Right kidney (tissue), 1 donor: ENCODE data around the gene NFATC3.
"Not testable (repeated sequence)": the region's sequence is repeated elsewhere in the genome, so short reads cannot be mapped to it uniquely, and the experiment has no call there.

Source experiments
- DNase-seq: peaks from one replicate; pipeline ENCODE4 v3.0.0-alpha.2; 2016

The NFATC3 gene

GRCh38 chr16:68088130-68088972 is 3.2 kb downstream of the NFATC3 start:
- DNase-seq, result no peak

GRCh38 chr16:68089067-68089466 is 3.9 kb downstream of the NFATC3 start:
- DNase-seq, result no peak

DNA sequence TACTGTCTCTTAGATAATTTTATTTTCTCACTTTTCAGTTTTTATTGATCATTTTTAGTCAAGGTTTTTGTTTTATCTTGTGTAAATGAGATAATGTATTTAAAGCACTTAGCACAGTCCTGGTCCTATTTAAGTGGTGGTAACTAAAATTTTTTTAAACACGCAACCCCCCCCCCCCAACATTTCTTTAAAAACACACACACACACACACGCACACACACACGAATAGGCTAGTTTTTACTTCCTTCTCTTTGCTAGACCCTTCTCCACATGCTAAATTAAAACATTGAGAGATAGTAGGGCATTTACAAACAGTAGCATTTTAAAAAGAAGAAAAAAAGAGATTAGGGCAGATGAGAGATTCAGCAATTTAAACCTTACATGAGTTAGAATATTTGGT is 5.0 kb downstream of the NFATC3 start:
- DNase-seq, result no peak

GRCh38 chr16:68090533-68090932 is 5.4 kb downstream of the NFATC3 start:
- no peak for DNase-seq

DNA sequence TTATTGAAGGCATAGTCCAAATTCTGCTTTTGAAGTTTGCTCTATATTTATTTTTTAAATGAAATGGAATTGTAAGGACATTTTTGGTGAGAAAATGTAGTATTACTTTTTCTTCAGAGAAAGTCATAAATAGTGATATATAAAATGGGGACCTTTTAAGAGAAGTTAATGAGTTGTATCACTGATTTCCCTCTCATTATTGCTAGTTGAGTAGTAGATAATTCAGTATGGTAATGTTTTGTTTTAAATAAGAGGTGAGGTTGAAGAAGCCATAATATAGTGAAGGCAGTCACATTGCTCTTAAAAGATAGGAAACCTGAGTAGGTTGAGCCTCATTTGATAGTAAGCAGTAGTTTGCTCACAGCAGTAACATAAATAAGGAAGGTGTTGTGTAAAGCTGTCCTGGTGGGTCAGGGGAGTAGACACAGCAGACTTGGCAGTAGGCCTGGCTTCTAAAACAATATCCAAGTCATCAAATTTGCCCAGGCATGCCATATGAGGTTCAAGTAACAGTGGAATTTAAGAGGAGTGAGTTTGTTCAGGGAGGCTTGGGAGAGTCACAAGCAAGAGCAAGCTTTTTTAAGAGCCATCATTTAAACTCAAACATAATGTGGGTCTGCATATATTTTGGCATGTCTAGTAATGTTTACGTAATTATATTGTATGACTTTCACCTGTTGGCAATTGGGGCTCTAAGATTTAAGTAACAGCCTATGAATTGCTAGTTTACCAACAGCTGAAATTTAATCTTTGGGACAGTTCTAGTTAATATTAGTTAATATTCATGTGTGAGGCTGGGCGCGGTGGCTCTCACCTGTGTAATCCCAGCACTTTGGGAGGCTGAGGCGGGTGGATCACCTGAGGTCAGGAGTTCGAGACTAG is 6.5 kb downstream of the NFATC3 start:
- no peak for DNase-seq

DNA sequence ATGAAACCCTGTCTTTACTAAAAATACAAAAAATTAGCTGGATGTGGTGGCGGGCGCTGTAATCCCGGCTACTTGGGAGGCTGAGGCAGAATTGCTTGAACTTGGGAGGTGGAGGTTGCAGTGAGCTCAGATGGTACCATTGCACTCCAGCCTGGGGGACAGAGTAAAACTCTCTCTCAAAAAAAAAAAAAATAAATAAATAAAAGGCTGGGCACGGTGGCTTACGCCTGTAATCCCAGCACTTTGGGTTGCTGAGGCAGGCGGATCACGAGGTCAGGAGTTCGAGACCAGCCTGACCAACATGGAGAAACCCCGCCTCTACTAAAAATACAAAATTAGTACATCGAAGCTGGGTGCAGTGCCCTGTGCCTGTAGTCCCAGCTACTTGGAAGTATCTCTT is 7.1 kb downstream of the NFATC3 start:
- DNase-seq, result not testable (repeated sequence)

- no peak for DNase-seq
Measured at GRCh38 chr16:68093816-68094613, 8.8 kb downstream of the NFATC3 start.

- DNase-seq, result no peak
Measured at GRCh38 chr16:68094614-68094934, 9.4 kb downstream of the NFATC3 start.

DNA sequence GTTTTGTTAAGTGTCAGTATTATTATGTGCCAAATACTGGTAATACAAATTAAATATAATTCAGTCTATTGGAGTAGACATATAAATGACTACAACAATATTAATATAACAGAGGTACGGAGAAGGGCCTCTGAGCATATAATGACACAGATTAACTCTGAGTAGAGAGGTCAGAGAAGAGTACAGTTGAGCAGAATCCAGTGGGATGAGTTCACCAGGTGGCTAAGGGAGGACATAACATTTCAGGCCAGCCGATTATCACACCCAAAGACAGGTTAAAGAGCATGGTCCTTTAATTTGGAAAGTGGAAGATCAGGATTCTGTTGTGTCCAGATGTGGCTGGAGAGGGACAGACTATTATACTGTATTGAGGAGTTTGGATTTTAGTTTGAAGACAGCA is 11.3 kb downstream of the NFATC3 start:
- no peak for DNase-seq

GRCh38 chr16:68097088-68097487 is 11.9 kb downstream of the NFATC3 start:
- no peak for DNase-seq

DNA sequence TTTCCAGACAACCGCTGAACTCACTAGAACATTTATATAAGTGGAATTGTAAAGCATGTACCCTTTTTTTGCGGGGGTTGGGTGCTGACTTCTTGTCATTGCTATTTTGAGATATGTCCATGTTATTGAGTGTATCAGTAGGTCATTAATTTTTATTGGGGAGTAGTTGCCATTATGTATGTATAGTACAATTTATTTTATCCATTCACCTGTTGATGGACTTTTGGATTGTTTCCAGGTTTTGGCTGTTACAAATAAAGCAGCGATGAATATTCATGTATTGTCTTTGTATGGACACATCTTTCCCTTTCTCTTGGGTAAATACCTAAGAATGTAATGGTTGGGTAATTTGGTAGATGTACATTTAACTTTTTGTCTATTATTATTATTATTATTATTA is 12.7 kb downstream of the NFATC3 start:
- DNase-seq, result no peak

- DNase-seq, result no peak
Measured at GRCh38 chr16:68100488-68100887, 15.3 kb downstream of the NFATC3 start.

DNA sequence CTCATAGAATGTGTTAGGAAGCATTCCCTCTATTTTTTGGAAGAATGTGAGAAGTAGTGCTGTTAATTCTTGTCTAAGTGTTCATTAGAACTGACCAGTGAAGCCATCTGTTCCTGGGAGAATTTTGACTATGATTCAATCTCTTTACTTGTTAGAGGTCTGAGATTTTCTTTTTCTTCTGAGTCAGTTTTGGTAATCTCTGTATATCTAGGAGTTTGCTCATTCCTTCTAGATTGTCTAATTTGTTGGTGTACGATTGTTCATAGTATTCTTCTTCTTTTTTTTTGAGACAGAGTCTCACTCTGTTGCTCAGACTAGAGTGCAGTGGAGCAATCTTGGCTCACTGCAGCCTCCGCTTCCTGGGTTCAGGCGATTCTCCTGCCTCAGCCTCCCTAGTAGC is 20.4 kb downstream of the NFATC3 start:
- no peak for DNase-seq

GRCh38 chr16:68107230-68107928 is 22.2 kb downstream of the NFATC3 start:
- DNase-seq, result not testable (repeated sequence)

- not testable (repeated sequence) for DNase-seq
Measured at GRCh38 chr16:68109156-68109555, 24.0 kb downstream of the NFATC3 start.

DNA sequence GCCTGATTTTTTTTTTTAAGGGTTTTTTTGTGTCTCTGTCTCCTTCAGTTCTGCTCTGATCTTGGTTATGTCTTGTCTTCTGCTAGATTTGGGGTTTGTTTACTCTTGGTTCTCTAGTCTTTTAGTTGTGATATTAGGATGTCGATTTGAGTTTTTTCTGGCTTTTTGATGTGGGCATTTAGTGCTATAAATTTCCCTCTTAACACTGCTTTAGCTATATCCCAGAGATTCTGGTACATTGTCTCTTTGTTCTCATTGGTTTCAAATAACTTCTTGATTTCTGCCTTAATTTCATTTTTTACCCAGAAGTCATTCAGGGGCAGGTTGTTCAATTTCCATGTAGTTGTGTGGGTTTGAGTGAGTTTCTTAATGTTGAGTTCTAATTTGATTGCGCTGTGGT is 25.4 kb downstream of the NFATC3 start:
- DNase-seq, result not testable (repeated sequence)

- no peak for DNase-seq
Measured at GRCh38 chr16:68111379-68111778, 26.2 kb downstream of the NFATC3 start.

DNA sequence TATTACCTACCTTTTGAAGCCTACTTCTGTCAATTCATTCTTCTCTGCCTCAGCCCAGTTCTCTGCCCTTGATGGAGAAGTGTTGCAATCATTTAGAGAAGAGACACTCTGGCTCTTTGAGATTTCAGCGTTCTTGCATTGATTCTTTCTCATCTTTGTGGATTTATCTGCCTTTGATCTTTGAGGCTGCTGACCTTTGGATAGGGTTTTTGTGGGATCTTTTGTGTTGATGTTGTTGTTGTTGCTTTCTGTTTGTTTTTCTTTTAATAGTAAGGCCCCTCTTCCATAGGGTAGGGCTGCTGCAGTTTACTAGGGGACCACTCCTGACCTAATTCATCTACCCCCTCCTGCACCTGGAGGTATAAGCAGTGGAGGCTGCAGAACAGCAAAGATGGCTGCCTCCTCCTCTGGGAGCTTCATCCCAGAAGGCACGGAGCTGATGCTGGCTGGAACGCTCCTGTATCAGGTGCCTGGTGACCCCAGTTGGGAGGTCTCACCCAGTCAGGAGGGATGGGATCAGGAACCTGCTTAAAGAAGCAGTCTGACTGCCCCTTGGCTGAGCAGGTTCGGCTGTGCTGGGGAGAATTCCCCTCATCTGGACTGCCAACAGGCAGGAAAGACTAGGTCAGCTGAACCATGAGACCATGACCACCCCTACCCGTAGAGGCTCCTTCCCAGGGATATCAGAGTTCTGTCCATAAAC is 28.0 kb downstream of the NFATC3 start:
- DNase-seq, result no peak

DNA sequence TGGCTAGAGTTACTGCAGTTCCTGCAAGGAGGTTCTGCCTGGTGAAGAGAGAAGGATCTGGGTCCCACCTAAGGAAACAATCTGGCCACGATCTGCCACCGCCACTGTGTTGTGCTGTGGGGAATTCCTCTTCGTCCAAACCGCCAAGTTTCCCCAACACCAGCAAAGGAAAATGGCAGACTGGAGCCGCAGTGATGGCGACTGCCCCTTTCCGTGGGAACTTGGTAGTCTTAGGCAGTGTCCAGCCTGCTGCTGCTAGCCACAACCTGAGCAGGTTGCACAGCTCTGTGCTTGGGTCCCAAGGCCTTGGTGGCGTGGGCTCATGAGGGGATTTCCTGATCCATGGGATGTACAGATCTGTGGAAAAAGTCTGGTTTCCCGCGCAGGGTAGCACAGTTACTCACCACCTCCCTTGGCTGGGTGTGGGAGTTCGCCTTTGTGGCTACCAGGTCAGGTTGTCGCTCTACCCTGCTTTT is 28.6 kb downstream of the NFATC3 start:
- no peak for DNase-seq

DNA sequence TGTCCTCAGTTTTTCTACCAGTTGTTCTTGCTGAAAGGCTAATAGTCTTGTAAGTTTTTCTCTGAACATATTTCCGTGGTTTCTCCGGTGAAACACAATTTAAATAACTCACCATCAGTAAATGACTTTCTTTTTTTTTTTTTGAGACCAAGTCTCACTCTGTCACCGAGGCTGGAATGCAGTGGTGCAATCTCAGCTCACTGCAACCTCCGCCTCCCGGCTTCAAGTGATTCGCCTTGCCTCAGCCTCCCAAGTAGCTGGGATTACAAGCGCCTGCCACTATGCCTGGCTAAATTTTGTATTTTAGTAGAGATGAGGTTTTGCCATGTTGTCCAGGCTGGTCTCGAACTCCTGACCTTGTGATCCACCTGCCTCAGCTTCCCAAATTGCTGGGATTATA is 29.8 kb downstream of the NFATC3 start:
- DNase-seq, result not testable (repeated sequence)

GRCh38 chr16:68115851-68116250 is 30.7 kb downstream of the NFATC3 start:
- DNase-seq, result no peak
